Stimulated activated CD4-positive, alpha-beta T cell treated with anti-CD3 and anti-CD28 coated beads, Interleukin-2, amount 100 ng/mL, for 24 hours (primary cell): Measurements from ENCODE around the gene C1orf35.

Source experiments
- DNase-seq, 2 donors: peaks; one replicate each; pipeline ENCODE4 v3.0.0-alpha.2; 2020

The C1orf35 gene

DNA sequence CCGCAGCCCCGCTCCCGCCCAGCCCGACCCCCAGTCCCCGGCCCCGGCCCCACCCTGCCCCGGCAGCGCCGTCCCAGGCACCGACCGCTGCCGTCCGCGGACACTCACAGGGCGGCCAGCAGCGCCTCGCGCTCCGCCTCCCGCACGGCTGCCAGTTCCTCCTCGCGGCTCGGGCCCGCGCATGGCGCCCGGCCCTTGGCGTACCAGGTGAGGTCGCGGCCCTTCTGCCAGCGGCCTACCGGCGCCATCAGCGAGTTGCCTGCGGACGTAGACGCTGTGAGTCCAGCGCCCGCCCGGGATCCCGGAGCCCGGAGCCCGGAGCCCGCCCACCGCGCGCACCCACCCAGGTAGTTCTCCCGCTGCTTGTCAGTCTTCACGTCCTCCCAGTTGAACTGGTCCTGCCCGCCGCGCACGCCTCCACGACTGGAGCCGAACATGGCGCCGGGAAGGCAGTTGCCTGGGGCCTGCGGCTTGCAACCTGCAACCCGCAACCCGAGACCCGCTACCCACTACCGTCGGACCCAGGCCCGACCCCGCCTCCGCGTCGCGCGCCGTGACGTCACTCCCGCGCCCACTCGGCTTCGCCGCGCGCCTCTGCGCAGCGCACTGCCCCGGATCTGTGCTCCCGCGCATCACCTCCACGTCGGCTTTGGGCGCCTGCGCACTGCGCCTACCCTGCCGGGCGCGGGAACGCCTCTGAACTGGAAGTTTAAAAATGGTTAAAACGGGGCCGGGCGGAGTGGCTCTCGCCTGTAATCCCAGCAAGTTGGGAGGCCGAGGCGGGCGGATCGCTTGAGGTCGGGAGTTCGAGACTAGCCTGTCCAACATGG is at the start of gene C1orf35:
TSS of gene C1orf35 (minus strand) at position 535 of the 830 bp plus-strand sequence. CDS start at position 437, 98 bp downstream.
- DNase-seq: peak; percentile 95 to 97

DNA sequence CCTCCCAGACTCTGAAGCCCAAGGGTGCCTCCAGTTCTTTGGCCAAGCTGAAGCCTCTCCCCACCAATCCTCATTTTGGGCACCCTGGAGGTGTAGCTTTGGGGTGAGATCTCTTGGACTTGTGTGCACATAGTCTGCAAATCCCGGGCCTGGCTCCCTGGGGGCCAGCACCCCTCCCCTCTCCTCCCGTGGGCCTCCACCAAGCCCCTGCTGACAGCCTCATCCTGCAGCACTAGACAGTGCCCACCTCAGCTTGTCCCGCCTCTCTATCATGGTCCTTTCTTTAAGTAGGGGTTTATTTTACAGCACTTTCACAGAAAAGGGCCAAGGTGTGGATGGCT is 49.8 kb upstream of the C1orf35 start:
- no peak for DNase-seq

- DNase-seq: no peak
Measured at GRCh38 chr1:228152097-228152917, 49.2 kb upstream of the C1orf35 start.

DNA sequence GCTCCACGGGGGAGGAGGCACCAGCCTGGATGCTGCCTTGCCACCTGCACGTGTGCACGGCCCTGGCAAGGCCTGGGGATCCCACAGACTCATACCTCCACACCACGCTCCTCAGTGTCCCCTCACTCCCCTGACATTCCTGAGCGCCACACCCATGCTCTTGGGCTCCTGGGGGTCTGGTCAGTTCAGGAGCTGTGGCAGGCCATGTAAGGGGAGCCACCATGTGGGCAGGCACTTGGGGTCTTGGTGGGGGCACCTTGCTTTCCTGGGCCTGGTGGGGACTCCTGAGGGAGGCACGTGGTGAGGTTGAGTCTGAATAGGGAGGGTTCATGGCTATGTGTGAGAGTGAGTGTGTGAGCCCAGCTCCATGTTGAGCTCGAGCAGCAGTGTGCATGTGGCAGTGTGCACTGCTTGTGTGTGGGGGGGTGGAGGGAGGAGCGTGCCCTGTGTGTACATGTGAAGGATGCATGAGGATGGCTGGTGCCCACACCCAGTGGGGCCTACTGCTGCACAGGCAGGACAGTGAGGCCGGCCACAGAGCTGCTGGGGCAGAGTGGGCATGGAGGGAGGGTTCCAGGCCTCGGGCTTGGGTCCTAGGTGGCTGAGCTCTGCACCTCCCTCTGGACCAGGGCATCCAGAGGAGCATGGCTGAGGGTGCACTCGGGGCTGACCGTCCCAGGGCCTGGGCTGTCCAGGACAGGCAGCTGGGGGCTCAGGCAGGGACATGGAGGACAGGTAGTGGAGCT is 48.2 kb upstream of the C1orf35 start:
- no peak for DNase-seq

GRCh38 chr1:228150461-228151179 is 47.5 kb upstream of the C1orf35 start:
- no peak for DNase-seq

GRCh38 chr1:228150120-228150460 is 47.0 kb upstream of the C1orf35 start:
- no peak for DNase-seq

- no peak for DNase-seq
Measured at GRCh38 chr1:228149406-228150119, 46.4 kb upstream of the C1orf35 start, which contains the start of gene GJC2. TSS of gene GJC2 (plus strand) at chr1:228149930. CDS start at chr1:228157759, 7,829 bp downstream.

DNA sequence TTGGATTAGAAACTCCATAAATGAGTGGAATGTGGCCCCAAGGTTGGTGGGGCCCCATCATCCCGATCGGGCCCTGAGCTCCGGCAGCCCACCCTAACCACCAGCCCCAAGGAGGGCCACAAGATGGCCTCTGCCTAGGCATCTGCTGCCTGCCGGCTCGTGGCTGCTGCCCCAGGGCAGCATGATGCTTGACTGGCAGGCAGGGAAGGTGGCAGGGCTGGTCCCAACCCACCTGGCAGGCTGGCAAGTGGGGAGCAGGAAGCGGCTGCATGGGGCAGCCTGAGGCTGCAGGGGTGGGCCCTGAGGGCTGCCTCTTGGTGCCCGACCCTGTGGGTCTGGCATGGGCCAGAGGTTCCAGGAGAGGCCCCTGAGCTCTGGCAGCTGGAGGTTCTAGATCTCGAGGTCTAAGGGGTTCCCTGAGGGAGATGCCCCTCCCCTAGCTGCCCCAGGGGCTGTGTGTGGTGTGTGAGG is 45.8 kb upstream of the C1orf35 start:
- no peak for DNase-seq

GRCh38 chr1:228148196-228148861 is 45.2 kb upstream of the C1orf35 start:
- DNase-seq: no peak

- DNase-seq: no peak
Measured at GRCh38 chr1:228147768-228148167, 44.6 kb upstream of the C1orf35 start.

- DNase-seq: no peak
Measured at GRCh38 chr1:228147151-228147693, 44.1 kb upstream of the C1orf35 start.

DNA sequence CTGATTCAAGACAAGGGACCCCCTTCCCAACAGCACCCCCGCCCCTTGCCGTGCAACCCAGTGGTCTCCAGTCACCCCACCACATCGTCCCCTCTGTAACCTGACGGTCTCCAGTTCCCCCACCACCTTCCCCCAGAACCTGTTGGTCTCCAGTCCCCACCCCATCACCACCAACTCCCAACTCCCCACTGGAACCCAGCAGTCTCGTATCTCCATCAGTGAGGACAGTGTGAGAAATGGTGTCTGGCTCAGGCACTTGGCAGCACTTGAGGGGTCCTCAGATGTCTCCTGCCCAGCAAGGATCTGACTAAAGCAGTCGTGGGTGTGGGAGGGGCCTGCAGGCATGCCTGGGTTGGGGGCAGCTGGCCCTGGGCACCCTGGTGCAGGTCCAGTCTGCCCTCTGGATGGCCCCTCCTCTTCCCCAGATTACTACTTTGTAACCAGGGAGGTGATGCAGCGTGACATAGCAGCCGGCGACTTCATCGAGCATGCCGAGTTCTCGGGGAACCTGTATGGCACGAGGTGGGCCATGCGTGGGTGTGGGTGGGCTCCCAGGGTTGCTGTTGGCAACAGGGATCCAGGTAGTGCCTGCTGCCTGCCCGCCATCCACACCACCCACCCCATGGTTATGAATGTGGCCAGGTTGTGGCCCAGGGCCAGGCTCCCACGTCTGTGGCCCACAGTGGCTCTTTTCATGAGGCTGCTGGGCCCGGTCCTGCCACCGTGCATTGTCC is 43.5 kb upstream of the C1orf35 start:
- no peak for DNase-seq

GRCh38 chr1:228145463-228146416 is 42.6 kb upstream of the C1orf35 start:
- DNase-seq: no peak

DNA sequence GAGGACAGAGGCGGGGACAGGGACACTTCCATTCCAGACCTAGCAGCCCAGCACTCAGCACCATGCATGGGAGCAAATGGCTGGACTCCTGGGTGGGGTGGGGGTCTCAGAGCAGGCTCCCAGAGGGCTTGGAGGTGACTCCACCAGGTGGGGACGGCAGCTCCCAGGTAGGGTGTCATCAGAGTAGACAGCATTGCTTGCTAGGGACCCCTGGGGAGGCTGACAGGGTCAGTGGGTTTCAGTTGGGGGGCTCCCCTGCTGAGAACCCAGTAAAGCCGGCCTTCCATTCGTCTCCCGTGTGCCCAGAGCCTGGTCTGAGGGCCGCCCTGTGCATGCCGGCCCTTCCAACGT is 41.8 kb upstream of the C1orf35 start:
- no peak for DNase-seq

DNA sequence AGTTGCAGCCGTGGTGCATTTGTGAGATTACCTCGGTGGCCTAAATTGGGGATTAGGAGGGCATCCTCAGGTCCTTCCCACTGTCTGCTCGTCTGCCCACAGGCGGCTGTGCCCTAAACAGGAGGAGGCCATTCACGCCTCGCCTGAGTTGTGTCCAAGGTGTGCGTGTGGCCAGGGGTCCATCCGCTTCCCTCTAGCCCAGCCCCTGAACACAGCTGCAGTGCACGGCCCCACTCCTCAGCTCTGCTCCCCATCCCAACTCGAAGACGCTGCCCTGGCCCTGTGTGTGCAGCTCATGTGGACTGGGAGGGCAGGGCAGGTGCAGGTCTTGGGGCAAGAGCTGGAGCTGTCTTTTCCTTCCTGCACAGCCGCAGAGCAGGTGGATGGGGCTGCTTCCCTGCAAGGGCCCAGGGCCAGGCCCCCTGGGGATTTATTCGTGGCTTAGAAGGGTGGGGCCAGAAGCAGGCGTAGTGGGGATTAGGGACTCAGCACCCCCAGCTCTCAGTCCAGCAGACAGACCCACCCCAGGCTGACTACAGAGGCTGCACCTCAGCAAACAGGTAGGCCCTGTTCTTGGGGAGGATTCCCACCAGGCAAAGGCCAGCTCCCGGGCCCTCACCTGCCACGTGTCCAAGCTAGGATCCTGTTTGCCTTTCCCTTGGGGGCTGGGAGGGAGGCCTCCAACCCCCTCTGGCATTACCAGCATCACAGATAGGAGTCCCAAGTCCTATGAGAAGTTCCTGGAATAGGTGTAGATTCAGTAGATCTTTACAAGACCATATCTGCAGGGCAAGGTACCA is 41.3 kb upstream of the C1orf35 start:
- DNase-seq: no peak

GRCh38 chr1:228143480-228144192 is 40.5 kb upstream of the C1orf35 start:
- DNase-seq: no peak

GRCh38 chr1:228142701-228143136 is 39.6 kb upstream of the C1orf35 start:
- DNase-seq: no peak
